Keratinocyte (primary cell): ENCODE measurements around the gene WNT6. TPM values are rescaled to one million over a fixed set of nuclear protein-coding genes. Genes with fewer than 3 reads are reported as not detected.

ENCODE experiments used
- DNase-seq: peaks from one replicate; pipeline ENCODE4 v3.0.0-alpha.2; 2011; ENCODE audit warnings: low read depth, missing footprints, low spot score
- FAIRE-seq: peaks from 2 replicates; lab custom pipeline; 2011; peaks lifted over from hg19 to GRCh38; lab: Jason Lieb, UNC
- H2AFZ ChIP-seq: 2 replicates; pipeline ENCODE4 v1.6.0; 2012; ENCODE audit warnings: low read length, control low read depth, inconsistent platforms; ENCODE audit not compliant: control insufficient read depth
- H3K27ac ChIP-seq: 2 replicates; pipeline ENCODE4 v1.5.1; 2011; ENCODE audit warnings: low read length; ENCODE audit not compliant: control insufficient read depth, insufficient read depth
- H3K27me3 ChIP-seq: 3 replicates; pipeline ENCODE4 v1.6.0; 2011; ENCODE audit warnings: low read length; ENCODE audit not compliant: control insufficient read depth, insufficient read depth; ENCODE audit errors: extremely low read depth
- H3K36me3 ChIP-seq, 2 experiments: 2 replicates in 1 of 2; 3 replicates in 1 of 2; pipeline ENCODE4 v1.5.1; 2011; ENCODE audit warnings: low read length in 2 of 2, mild to moderate bottlenecking in 1 of 2; ENCODE audit not compliant: control insufficient read depth in 2 of 2, insufficient read depth in 2 of 2; ENCODE audit errors: extremely low read depth in 1 of 2
- H3K4me1 ChIP-seq: 3 replicates; pipeline ENCODE4 v1.5.1; 2011; ENCODE audit warnings: low read length; ENCODE audit not compliant: control insufficient read depth, insufficient read depth; ENCODE audit errors: extremely low read depth
- H3K4me2 ChIP-seq: 3 replicates; pipeline ENCODE4 v1.6.0; 2011; ENCODE audit warnings: low read depth, low read length; ENCODE audit not compliant: control insufficient read depth, insufficient read depth; ENCODE audit errors: extremely low read depth
- H3K4me3 ChIP-seq, 3 experiments: fragments of 200-600 bp in 1 of 3; sonication (generic) in 1 of 3; 2 replicates in 2 of 3; 3 replicates in 1 of 3; pipeline ENCODE4 v1.5.1; 2011 to 2016; ENCODE audit warnings: low read length in 3 of 3, mild to moderate bottlenecking in 3 of 3, control low read depth in 2 of 3, inconsistent platforms in 1 of 3, low read depth in 1 of 3, mixed read lengths in 1 of 3, mixed run types in 1 of 3, moderate library complexity in 1 of 3; ENCODE audit not compliant: control insufficient read depth in 2 of 3, insufficient read depth in 2 of 3; ENCODE audit errors: extremely low read depth in 1 of 3
- H3K79me2 ChIP-seq: 2 replicates; pipeline ENCODE4 v1.6.0; 2012; ENCODE audit warnings: low read length; ENCODE audit not compliant: control insufficient read depth, insufficient read depth
- H3K9ac ChIP-seq: 3 replicates; pipeline ENCODE4 v1.6.0; 2011; ENCODE audit warnings: low read length; ENCODE audit not compliant: control insufficient read depth, insufficient read depth; ENCODE audit errors: extremely low read depth
- H3K9me1 ChIP-seq: 3 replicates; pipeline ENCODE4 v1.6.0; 2011; ENCODE audit warnings: low read length; ENCODE audit not compliant: control insufficient read depth, insufficient read depth; ENCODE audit errors: extremely low read depth
- H3K9me3 ChIP-seq: 2 replicates; pipeline ENCODE4 v1.5.1; 2012; ENCODE audit warnings: low read depth, low read length; ENCODE audit not compliant: control insufficient read depth
- H4K20me1 ChIP-seq: 3 replicates; pipeline ENCODE4 v1.6.0; 2011; ENCODE audit warnings: low read length; ENCODE audit not compliant: control insufficient read depth, insufficient read depth; ENCODE audit errors: extremely low read depth
- CTCF ChIP-seq, 3 experiments: IDR thresholded peaks in 1 of 3; conservative IDR thresholded peaks in 1 of 3; optimal IDR thresholded peaks in 1 of 3; 2 replicates in 2 of 3; 3 replicates in 1 of 3; pipeline versions ENCODE3 to v1.5.1; 2011; ENCODE audit warnings: low read length in 3 of 3, mild to moderate bottlenecking in 3 of 3, moderate library complexity in 2 of 3, control low read depth in 1 of 3, inconsistent platforms in 1 of 3; ENCODE audit not compliant: insufficient read depth in 2 of 3; ENCODE audit errors: extremely low read depth in 1 of 3
- EZH2 ChIP-seq: IDR thresholded peaks from one replicate; pipeline ENCODE4 v1.6.1; 2012; ENCODE audit warnings: inconsistent platforms, mild to moderate bottlenecking, low read length, moderate library complexity
- dilution Hi-C: fragments of 300-500 bp; cut with MboI; formaldehyde crosslinking; loops from one replicate; pipeline ENCODE4 v1.7.0; 2020; ENCODE audit warnings: low sequenced_read_pairs; ENCODE audit not compliant: extremely low pct_ligation_motif_present
- polyA plus RNA-seq, 5 experiments: library from polyadenylated mRNA; depleted of rRNA in 3 of 5; stranded (reverse) in 3 of 5; stranded (forward) in 1 of 5; unstranded in 1 of 5; fragments of >200 nt; gene quantifications; 1 replicate in 1 of 5; 2 replicates in 3 of 5; 3 replicates in 1 of 5; pipeline versions ENCODE4 v1.2.1 to v1.2.3, GENCODE V29; 2011 to 2012; ENCODE audit warnings: missing spikeins in 2 of 5, low read depth in 1 of 5, low replicate concordance in 1 of 5

Gene WNT6
- polyA plus RNA-seq, 1 donor (not counting 4 experiments of a cell fraction or from before 2014, with no cell fraction given): not detected

GRCh38 chr2:218858138-218858445, 1.5 kb upstream of the WNT6 start:
- no peaks in the 10 kb centered on the region for H3K9me1 ChIP-seq
- H3K27ac ChIP-seq: no peak overlapping the region
- H3K9ac ChIP-seq: no peak overlapping the region
- no peak overlapping the region for H3K4me2 ChIP-seq
- no peaks in the 10 kb centered on the region for H3K36me3 ChIP-seq
- H3K9me3 ChIP-seq: no peaks in the 10 kb centered on the region
- dilution Hi-C loops: no loop called here
- H3K27me3 ChIP-seq: peaks cover 57% of the 10 kb centered on the region
- no peak overlapping the region for H3K4me3 ChIP-seq
- DNase-seq (no peak), FAIRE-seq (no peak)
- H3K4me1 ChIP-seq: peaks cover 16% of the 10 kb centered on the region
- no peaks in the 10 kb centered on the region for H4K20me1 ChIP-seq
- no peaks in the 10 kb centered on the region for H3K79me2 ChIP-seq
- no peak for TF ChIP-seq EZH2
- TF ChIP-seq CTCF (optimal IDR thresholded peaks at IDR 0.05 in 1 of 3, IDR thresholded peaks at IDR 0.05 in 1 of 3, conservative IDR thresholded peaks at IDR 0.05 in 1 of 3; ENCODE audit: extremely low read depth in 1 of 3, insufficient read depth in 2 of 3, low read length in 3 of 3): no peak
- H2AFZ ChIP-seq: no peak overlapping the region

- DNase-seq (no peak), FAIRE-seq (no peak)
- H3K9me3 ChIP-seq: no peaks in the 10 kb centered on the region
- H2AFZ ChIP-seq: no peak overlapping the region
- H3K4me3 ChIP-seq: peak overlapping the region in 1 of 3 experiments; percentile 17
- peaks cover 60% of the 10 kb centered on the region for H3K27me3 ChIP-seq
- H3K27ac ChIP-seq: no peak overlapping the region
- H3K4me2 ChIP-seq: peak overlapping the region; percentile 40
- H3K36me3 ChIP-seq: no peaks in the 10 kb centered on the region
- no peaks in the 10 kb centered on the region for H3K79me2 ChIP-seq
- H3K4me1 ChIP-seq: peaks cover 10% of the 10 kb centered on the region
- TF ChIP-seq CTCF (optimal IDR thresholded peaks at IDR 0.05 in 1 of 3, IDR thresholded peaks at IDR 0.05 in 1 of 3, conservative IDR thresholded peaks at IDR 0.05 in 1 of 3; ENCODE audit: extremely low read depth in 1 of 3, insufficient read depth in 2 of 3, low read length in 3 of 3) (no peak), EZH2 (peak; percentile 96)
- H3K9ac ChIP-seq: no peak overlapping the region
- dilution Hi-C loops: no loop called here
- H3K9me1 ChIP-seq: no peaks in the 10 kb centered on the region
- no peaks in the 10 kb centered on the region for H4K20me1 ChIP-seq
These were observed 692 bp upstream of the WNT6 start for GRCh38 chr2:218858671-218859555.
